HG03521 (cell line): Measurements from ENCODE around the gene OR1M1.
"Not testable (repeated sequence)": the region's sequence is repeated elsewhere in the genome, so short reads cannot be mapped to it uniquely, and the experiment has no call there.

Source experiments
- ATAC-seq: cut with Tn5 transposase; IDR thresholded peaks from one replicate; pipeline ENCODE4 v1.9.1; 2021; ENCODE audit warnings: mild to moderate bottlenecking, moderate library complexity; ENCODE audit not compliant: unreplicated experiment

OR1M1 gene, protein sequence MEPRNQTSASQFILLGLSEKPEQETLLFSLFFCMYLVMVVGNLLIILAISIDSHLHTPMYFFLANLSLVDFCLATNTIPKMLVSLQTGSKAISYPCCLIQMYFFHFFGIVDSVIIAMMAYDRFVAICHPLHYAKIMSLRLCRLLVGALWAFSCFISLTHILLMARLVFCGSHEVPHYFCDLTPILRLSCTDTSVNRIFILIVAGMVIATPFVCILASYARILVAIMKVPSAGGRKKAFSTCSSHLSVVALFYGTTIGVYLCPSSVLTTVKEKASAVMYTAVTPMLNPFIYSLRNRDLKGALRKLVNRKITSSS

DNA sequence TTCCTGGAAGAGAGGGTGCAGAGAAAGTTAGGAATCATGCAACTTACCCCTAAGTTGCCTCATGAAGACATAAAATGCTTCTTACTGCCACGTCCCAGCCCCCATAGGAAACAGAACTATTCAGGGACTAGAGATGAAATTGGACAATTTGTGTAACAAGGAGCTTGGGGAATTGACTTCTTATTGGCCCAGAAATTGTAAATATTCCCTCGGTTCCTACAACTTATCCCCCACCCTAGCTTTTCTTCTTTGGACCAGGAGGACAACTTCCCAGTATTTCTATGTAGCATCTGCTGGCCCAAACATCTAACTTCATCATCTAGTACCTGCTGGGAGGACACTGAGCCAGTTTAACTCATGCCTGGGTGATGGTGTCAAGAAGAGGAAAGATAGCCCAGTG is at the start of gene OR1M1:
Gene OR1M1 (plus strand): TSS at position 301 of the 400 bp plus-strand sequence. CDS start 6,184 bp downstream, outside the sequence.
- no peak for ATAC-seq

DNA sequence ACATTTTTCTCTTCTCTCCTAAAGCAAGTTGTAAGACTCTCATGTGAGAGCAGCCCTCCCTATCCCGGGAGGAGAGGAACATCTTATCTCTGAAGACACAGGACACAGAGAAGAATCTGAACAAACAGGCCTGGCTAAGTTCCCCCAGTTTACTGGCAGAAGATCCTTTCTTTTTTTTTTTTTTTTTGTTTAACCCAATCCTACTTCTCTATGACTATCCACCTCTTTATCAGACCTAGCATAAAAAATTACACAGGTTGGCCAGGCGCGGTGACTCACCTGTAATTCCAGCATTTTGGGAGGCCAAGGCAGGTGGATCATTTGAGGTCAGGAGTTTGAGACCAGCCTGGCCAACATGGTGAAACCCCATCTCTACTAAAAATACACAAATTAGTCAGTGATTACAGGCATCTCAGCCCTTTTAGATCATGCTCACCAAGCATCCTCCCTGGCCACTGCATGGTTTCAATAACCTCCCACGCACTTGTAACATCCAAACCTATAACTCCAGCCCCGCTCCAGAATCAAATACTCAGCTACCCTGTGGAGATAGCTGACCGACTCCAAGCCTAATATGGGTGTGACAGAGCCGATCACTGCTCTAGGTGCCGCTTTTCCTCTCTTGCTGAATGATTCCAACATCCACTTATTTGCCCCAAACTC is 49.3 kb upstream of the OR1M1 start:
- ATAC-seq = no peak

GRCh38 chr19:9039728-9040127 is 47.1 kb upstream of the OR1M1 start:
- ATAC-seq = no peak

GRCh38 chr19:9040131-9040530 is 46.7 kb upstream of the OR1M1 start:
- ATAC-seq = no peak

DNA sequence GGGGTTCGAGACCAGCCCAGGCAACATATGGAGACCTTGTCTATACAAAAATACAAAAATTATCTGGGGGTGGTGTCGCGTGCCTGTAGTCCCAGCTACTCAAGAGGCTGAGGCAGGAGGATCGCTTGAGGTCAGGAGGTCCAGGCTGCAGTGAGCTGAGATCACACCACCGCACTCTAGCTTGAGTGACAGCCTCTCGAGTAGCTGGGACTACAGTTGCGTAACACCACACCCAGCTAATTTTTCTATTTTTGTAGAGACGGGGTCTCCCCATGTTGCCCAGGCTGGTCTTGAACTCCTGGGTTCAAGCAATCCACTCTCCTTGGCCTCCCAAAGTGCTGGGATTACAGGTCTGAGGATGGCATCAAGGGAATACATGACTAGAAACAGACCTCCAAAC is 45.8 kb upstream of the OR1M1 start:
- ATAC-seq = no peak

- no peak for ATAC-seq
Observed at GRCh38 chr19:9043524-9043923, 43.3 kb upstream of the OR1M1 start.

DNA sequence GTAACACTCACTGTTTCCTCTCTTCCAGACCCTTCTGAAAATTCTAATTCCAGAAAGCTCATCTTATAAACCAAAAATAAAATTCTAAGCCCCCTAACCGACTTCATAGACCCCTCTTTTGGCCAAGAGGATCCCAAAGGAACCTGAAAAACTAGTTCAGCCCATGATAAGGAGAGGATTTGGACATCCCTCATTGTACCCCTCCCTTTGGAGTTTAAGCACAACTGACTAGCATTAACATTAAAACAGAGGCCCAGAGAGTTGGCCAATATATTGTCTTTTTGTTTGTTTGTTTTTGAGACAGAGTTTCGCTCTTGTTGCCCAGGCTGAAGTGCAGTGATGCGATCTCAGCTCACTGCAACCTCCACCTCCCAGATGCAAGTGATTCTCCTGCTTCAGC is 42.4 kb upstream of the OR1M1 start:
- ATAC-seq = no peak

DNA sequence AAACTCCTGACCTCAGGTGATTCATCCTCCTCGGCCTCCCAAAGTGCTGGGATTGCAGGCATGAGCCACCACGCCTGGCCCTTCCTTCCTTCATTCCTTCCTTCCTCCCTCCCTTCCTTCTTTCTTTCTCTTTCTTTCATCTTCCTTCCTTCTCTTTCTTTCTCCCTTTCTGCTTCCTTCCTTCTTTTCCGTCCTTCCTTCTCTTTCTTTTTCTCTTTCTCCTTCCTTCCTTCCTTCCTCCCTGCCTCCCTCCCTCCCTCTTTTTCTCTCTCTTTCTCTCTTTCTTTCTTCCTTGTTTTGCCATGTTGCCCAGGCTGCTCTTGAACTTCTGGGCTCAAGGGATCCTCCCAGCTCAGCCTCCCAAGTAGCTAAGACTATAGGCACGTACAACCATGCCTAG is 40.2 kb upstream of the OR1M1 start:
- no peak for ATAC-seq

- no peak for ATAC-seq
Observed at GRCh38 chr19:9052894-9053293, 34.0 kb upstream of the OR1M1 start.

GRCh38 chr19:9053674-9054073 is 33.2 kb upstream of the OR1M1 start:
- ATAC-seq = not testable (repeated sequence)

DNA sequence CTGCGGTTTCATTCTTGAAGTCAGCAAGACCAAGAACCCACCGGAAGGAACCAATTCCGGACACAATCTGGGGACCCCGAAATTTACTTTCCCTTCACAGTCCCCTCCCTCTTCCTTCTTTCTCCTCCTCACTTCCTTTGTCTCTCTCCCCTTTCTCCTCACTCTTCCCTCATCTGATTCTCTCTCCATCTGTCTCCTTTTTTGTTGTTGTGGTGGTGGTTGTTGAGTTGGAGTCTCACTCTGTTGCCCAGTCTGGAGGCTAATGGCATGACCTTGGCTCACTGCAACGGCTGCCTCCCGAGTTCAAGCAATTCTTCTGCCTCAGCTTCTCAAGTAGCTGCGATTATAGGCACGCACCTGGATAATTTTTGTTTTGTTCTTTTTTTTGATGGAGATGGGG is 32.7 kb upstream of the OR1M1 start:
- no peak for ATAC-seq

- ATAC-seq = no peak
Observed at GRCh38 chr19:9054765-9055164, 32.1 kb upstream of the OR1M1 start.

- not testable (repeated sequence) for ATAC-seq
Observed at GRCh38 chr19:9056131-9056530, 30.7 kb upstream of the OR1M1 start.

DNA sequence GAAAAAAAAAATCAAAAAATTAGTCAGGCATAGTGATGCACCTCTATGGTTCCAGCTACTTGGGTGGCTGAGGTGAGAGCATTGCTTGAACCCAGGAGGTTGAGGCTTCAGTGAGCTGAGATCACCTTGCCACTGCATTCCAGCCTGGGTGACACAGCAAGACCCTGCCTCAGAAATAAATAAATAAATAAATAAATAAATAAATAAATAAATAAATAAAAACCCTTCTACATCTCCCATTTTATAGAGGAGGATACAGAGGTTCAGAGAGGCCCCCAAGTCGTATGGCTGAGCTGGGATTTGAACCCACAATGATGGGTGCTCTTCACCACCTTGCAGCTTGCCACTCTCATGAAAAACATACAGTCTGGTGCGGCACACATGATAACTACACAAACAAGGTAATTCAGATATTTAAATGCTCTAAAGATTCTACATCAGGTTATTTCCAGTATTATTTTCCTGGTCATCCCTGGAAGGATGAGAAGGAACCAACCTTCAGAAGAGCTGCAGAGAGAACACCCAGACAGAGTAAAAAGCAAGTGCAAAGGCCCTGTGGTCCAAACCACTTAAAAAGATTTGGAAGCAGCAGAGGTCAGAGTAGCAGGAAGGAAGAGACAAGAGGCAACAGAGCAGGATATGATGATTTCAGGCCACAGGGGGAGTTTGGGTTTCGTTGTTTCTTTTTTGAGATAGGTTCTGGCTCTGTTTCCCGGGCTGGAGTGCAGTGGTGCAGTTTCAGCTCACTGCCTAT is 29.2 kb upstream of the OR1M1 start:
- no peak for ATAC-seq

DNA sequence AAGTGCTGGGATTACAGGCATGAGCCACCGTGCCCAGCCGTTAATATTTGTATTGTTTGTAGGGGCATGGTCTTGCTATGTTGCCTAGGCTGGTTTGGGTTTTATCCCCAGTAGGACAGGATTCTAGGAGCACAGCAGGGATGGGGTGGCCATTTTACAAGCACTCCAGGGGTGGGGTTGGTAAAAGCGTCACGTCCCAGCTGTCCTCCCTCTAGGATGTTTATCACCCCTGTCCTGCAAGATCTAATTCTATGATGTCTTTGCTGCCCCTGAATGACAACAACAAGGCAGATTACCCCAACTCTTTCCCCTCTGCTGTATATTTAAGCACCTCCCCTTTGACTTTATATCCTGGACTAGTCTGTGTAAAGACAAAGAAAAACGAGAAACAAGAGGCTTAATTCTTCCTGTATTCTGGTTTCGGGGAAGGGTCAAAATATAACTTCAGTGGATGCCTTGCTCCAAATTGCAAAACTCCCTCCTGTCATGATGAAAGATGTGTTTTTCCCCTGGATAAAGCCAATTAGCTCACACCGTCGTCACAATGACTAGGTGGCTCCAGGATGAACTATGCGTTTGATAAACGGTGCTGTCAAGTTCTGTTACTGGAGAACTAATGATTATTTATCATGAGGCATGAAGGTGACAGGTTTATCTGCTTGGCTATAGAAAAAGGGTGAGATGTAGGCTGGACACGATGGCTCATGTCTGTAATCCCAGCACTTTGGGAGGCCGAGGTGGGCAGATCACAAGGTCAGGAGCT is 27.8 kb upstream of the OR1M1 start:
- ATAC-seq = no peak

DNA sequence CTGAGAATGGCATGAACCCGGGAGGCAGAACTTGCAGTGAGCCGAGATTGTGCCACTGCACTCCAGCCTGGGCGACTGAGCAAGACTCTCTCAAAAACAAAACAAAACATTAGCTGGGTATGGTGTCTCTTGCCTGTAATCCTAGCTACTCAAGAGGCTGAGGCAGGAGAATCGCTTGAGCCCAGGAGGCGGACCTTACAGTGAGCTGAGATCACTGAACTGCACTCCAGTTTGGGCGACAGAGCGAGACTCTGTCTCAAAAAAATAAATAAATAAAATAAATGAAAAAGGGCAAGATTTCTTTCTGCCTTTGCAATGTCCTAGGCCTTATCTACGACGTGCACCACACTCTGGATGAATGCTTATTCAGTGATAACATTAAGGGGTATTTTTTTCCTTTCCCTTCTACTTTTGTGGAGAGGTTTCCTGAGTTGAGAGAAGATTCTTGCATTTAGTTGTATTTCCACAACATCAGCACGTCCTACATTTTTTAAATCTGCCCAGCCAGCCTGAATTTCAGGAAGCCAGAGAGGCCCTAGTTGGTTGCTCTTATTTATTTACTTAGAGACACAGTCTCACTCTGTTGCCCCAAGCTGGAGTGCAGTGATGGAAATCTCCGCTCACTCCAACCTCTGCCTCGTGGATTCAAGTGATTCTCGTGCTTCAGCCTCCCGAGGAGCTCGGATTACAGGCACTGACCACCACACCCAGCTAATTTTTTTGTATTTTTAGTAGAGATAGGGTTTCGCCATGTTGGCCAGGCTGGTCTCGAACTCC is 26.1 kb upstream of the OR1M1 start:
- ATAC-seq = no peak

GRCh38 chr19:9061879-9062278 is 25.0 kb upstream of the OR1M1 start:
- ATAC-seq = no peak

DNA sequence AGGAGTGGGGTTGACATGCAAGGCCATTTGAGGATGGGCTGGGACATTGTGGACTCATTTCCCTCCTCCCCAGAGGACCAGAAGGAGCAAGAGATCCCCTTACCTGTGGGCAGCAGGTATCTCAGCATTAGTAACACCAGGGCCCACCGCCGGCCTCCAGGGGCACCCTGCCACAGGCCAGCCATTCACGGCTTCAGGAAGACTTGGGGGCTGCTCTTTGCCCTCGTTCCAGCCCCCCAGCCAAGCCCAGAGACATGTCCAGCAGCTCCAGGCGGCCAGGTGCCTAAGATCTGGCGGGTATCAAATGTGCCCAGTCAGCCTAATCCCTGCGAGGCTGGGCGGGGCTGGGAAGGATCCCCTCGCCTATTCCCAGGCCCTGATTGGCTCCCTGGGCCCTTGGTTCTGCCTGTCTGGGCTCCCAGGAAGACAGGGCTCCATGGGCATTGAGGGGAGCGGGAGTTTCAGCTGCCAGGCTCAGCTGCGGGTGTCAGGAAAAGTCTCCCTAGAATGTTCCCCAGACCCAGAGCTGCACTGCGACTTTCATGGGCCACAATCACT is 21.3 kb upstream of the OR1M1 start:
- no peak for ATAC-seq

DNA sequence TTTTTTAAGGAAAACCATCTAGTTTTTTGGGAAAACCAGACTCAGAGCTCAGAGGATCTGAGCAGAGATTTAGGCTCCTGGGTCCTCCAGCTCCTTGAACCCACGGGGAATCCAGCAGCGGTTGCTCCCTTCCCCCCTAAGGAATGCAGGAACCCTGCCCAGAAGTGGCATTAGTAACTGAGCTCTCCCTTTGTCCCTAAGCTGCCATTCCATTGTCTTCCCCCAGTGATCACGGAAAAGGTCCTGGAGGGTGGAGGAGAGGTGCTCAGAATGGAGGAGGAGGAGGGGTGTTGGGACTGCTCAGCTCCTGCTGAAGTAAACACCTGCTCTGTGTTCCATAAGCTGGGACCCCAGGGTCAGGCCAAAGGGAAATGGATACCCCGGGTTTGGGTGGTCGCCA is 16.8 kb upstream of the OR1M1 start:
- ATAC-seq = no peak

DNA sequence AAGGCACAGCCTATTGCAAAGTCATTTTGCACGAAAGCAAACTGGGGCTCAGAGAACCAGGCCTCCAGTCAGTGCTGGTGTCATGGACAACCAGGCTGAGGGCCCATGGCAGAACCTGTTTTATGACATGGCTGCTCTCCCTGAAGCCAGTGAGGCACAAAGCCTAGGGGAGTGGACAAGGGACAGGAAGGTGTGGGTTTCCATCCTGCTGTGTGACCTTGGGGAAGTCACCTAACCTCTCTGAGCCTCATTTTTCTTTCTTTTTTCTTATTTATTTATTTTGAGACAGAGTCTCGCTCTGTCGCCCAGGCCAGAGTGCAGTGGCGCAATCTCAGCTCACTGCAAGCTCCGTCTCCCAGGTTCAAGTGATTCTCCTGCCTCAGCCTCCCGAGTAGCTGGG is 15.1 kb upstream of the OR1M1 start:
- ATAC-seq = not testable (repeated sequence)
